WTC11 (cell line): ENCODE measurements around the gene SH3GL2. TPM values are rescaled to one million over a fixed set of nuclear protein-coding genes. Genes with fewer than 3 reads are reported as not detected.

Experiments
- ATAC-seq: fragments of 200-7000 bp; cut with Tn5 transposase; 2 replicates; pipeline ENCODE4 v1.10.0; 2021; ENCODE audit warnings: mild to moderate bottlenecking, moderate library complexity
- CTCF ChIA-PET: fragments of 300-600 bp; sonication (Branson Sonifier 250); formaldehyde crosslinking; loops from one replicate; lab custom pipeline; 2021; ENCODE audit warnings: antibody characterized with exemption; lab: Charles Lee
- POLR2A ChIA-PET: fragments of 350-600 bp; sonication (Branson Sonifier 250); formaldehyde crosslinking; loops from one replicate; lab custom pipeline; 2021; ENCODE audit warnings: antibody characterized with exemption; lab: Charles Lee
- DNase-seq: peaks from one replicate; pipeline ENCODE4 v3.0.0; 2021; ENCODE audit warnings: low spot score
- H3K27ac Mint-ChIP-seq: 2 replicates; pipeline ENCODE4 v1.8.0; 2021; ENCODE audit warnings: mixed read lengths
- H3K27me3 Mint-ChIP-seq: 2 replicates; pipeline ENCODE4 v1.8.0; 2021; ENCODE audit warnings: low read depth, mild to moderate bottlenecking, moderate library complexity, mixed read lengths
- H3K36me3 Mint-ChIP-seq: 2 replicates; pipeline ENCODE4 v1.8.0; 2021; ENCODE audit warnings: mixed read lengths
- H3K4me1 Mint-ChIP-seq: 2 replicates; pipeline ENCODE4 v1.8.0; 2022; ENCODE audit warnings: mixed read lengths
- H3K4me3 Mint-ChIP-seq: 2 replicates; pipeline ENCODE4 v1.8.0; 2021; ENCODE audit warnings: mild to moderate bottlenecking, moderate library complexity, mixed read lengths
- H3K9me3 Mint-ChIP-seq: 2 replicates; pipeline ENCODE4 v1.8.0; 2021; ENCODE audit warnings: mixed read lengths
- CTCF ChIP-seq: fragments of 200-600 bp; IDR thresholded peaks from 2 replicates; pipeline ENCODE4 v1.8.0; 2022; ENCODE audit warnings: antibody characterized with exemption
- ELF4 ChIP-seq: sonication (generic); formaldehyde crosslinking; IDR thresholded peaks from 2 replicates; pipeline ENCODE4 v1.8.1; 2022; ENCODE audit warnings: low read depth, mild to moderate bottlenecking, moderate library complexity, missing genetic modification reagents
- ERG ChIP-seq: fragments of 250-450 bp; sonication (Bioruptor Pico); IDR thresholded peaks from 2 replicates; pipeline ENCODE4 v1.8.0; 2021; ENCODE audit warnings: mild to moderate bottlenecking
- ESRRA ChIP-seq: sonication (generic); formaldehyde crosslinking; IDR thresholded peaks from 2 replicates; pipeline ENCODE4 v1.8.1; 2022; ENCODE audit warnings: mild to moderate bottlenecking, missing genetic modification reagents, borderline replicate concordance
- ETV6 ChIP-seq: sonication (generic); formaldehyde crosslinking; IDR thresholded peaks from 2 replicates; pipeline ENCODE4 v1.8.1; 2022; ENCODE audit warnings: mild to moderate bottlenecking, missing genetic modification reagents
- FOXP1 ChIP-seq: sonication (generic); formaldehyde crosslinking; IDR thresholded peaks from 2 replicates; pipeline ENCODE4 v1.8.0; 2022; ENCODE audit warnings: missing genetic modification reagents, mild to moderate bottlenecking, moderate library complexity, borderline replicate concordance
- FOXP4 ChIP-seq: sonication (generic); formaldehyde crosslinking; IDR thresholded peaks from 2 replicates; pipeline ENCODE4 v1.8.0; 2022; ENCODE audit warnings: mild to moderate bottlenecking, missing genetic modification reagents
- IRF2 ChIP-seq: sonication (generic); formaldehyde crosslinking; IDR thresholded peaks from 2 replicates; pipeline ENCODE4 v1.8.0; 2022; ENCODE audit warnings: low read depth, missing genetic modification reagents, borderline replicate concordance
- MLX ChIP-seq: sonication (generic); formaldehyde crosslinking; IDR thresholded peaks from 2 replicates; pipeline ENCODE4 v1.8.1; 2023; ENCODE audit warnings: mild to moderate bottlenecking, missing genetic modification reagents, moderate library complexity
- MXD4 ChIP-seq: fragments of 250-450 bp; sonication (Bioruptor Pico); IDR thresholded peaks from 2 replicates; pipeline ENCODE4 v1.8.0; 2021; ENCODE audit warnings: mild to moderate bottlenecking, moderate library complexity, borderline replicate concordance
- STAT6 ChIP-seq: sonication (generic); formaldehyde crosslinking; conservative IDR thresholded peaks from 2 replicates; pipeline ENCODE4 v1.8.1; 2023; ENCODE audit warnings: mild to moderate bottlenecking, low read depth, missing genetic modification reagents, moderate library complexity
- TEAD4 ChIP-seq: sonication (generic); formaldehyde crosslinking; IDR thresholded peaks from 2 replicates; pipeline ENCODE4 v1.8.0; 2022; ENCODE audit warnings: mild to moderate bottlenecking, missing genetic modification reagents
- ZBTB21 ChIP-seq: sonication (generic); formaldehyde crosslinking; IDR thresholded peaks from 2 replicates; pipeline ENCODE4 v1.8.1; 2023; ENCODE audit warnings: mild to moderate bottlenecking, missing genetic modification reagents, borderline replicate concordance
- ZNF396 ChIP-seq: fragments of 250-450 bp; sonication (Bioruptor Pico); IDR thresholded peaks from 2 replicates; pipeline ENCODE4 v1.8.0; 2021; ENCODE audit warnings: mild to moderate bottlenecking, moderate library complexity, borderline replicate concordance
- total RNA-seq: library from RNA; stranded (reverse); gene quantifications from 3 replicates; pipeline ENCODE4 v1.2.3, GENCODE V29; 2021

The SH3GL2 gene
- total RNA-seq, 1 experiment from 2014 or later: 4.2 TPM

- ChIA-PET POLR2A (no interaction called here), CTCF (no interaction called here)
- H3K9me3 Mint-ChIP-seq: peaks cover 40% of the 10 kb centered on the region
- ATAC-seq (no peak), DNase-seq (no peak)
- peaks cover 9% of the 10 kb centered on the region; the same call in 1 of the 2 replicates for H3K36me3 Mint-ChIP-seq
- TF ChIP-seq CTCF: no peak
- no peak for TF ChIP-seq ESRRA (CRISPR knock-in tag)
- no peak for TF ChIP-seq ETV6 (CRISPR knock-in tag)
- no peak for TF ChIP-seq ZNF396 (CRISPR knock-in tag)
- no peak for TF ChIP-seq STAT6 (CRISPR knock-in tag)
- TF ChIP-seq ZBTB21 (CRISPR knock-in tag): no peak
- no peak for TF ChIP-seq MLX
- TF ChIP-seq FOXP1 (CRISPR knock-in tag): no peak
- no peak for TF ChIP-seq TEAD4 (CRISPR knock-in tag)
- TF ChIP-seq MXD4 (CRISPR knock-in tag): no peak
- no peak for TF ChIP-seq ERG
- TF ChIP-seq ELF4 (CRISPR knock-in tag): no peak
- no peak overlapping the region for H3K27ac Mint-ChIP-seq
- no peaks in the 10 kb centered on the region for H3K27me3 Mint-ChIP-seq
- H3K4me1 Mint-ChIP-seq: no peaks in the 10 kb centered on the region
- H3K4me3 Mint-ChIP-seq: no peak overlapping the region
Measured at GRCh38 chr9:17551023-17551422, 27.8 kb upstream of the SH3GL2 start.

GRCh38 chr9:17555362-17556054, 23.4 kb upstream of the SH3GL2 start:
- Mint-ChIP-seq H3K4me1 (peaks cover 4% of the 10 kb centered on the region; the same call in 1 of the 2 replicates), H3K27ac (no peak overlapping the region), H3K36me3 (no peaks in the 10 kb centered on the region), H3K4me3 (no peak overlapping the region), H3K9me3 (peaks cover 9% of the 10 kb centered on the region; the same call in 1 of the 2 replicates), H3K27me3 (no peaks in the 10 kb centered on the region)
- no peak for TF ChIP-seq IRF2 (CRISPR knock-in tag)
- TF ChIP-seq FOXP4: no peak
- ChIA-PET POLR2A (interaction anchor here (0.6 kb wide), 1 partner anchor 490 kb away, joined by 4 read pairs; no protein-coding TSS in a partner anchor), CTCF (no interaction called here)
- ATAC-seq (no peak), DNase-seq (no peak)
